Testis (tissue), 3 donors: ENCODE measurements around the gene RNF125. TPM values are rescaled to one million over a fixed set of nuclear protein-coding genes. Genes with fewer than 3 reads are reported as not detected.
"Not testable (repeated sequence)": the region's sequence is repeated elsewhere in the genome, so short reads cannot be mapped to it uniquely, and the experiment has no call there.

Experiments used
- DNase-seq: peaks from one replicate; pipeline ENCODE4 v3.0.0-alpha.2; 2019
- H3K27ac ChIP-seq, 2 donors: fragments of 200-600 bp; sonication (generic); one replicate each; pipeline ENCODE4 v1.5.1; 2019
- H3K27me3 ChIP-seq: fragments of 200-600 bp; sonication (generic); one replicate; pipeline ENCODE4 v1.5.1; 2019
- H3K36me3 ChIP-seq: fragments of 200-600 bp; sonication (generic); one replicate; pipeline ENCODE4 v1.5.1; 2017; ENCODE audit warnings: low read depth; ENCODE audit errors: missing control alignments
- H3K4me1 ChIP-seq: fragments of 200-600 bp; sonication (generic); one replicate; pipeline ENCODE4 v1.5.1; 2019
- H3K4me3 ChIP-seq, 2 donors: fragments of 200-600 bp; sonication (generic); one replicate each; pipeline ENCODE4 v1.5.1; 2017 to 2019
- H3K9me3 ChIP-seq: fragments of 200-600 bp; sonication (generic); one replicate; pipeline ENCODE4 v1.5.1; 2017
- CTCF ChIP-seq, 3 experiments: fragments of 450-650 bp in 2 of 3; fragments of 200-600 bp in 1 of 3; sonication (generic) in 1 of 3; IDR thresholded peaks; one replicate each; pipeline ENCODE4 v1.5.1; 2016 to 2019; ENCODE audit warnings: antibody characterized with exemption in 3 of 3, mild to moderate bottlenecking in 2 of 3, moderate library complexity in 1 of 3
- POLR2A ChIP-seq: fragments of 450-650 bp; IDR thresholded peaks from one replicate; pipeline ENCODE4 v1.6.1; 2017; ENCODE audit warnings: antibody characterized with exemption, mild to moderate bottlenecking, moderate library complexity
- WGBS, 2 donors: methylation state at CpG; one replicate each; pipeline ENCODE4 v1.1.5; 2018; 5-methylcytosine and 5-hydroxymethylcytosine counted together
- intact Hi-C: fragments of 100-400 bp; cut with DNase I; formaldehyde crosslinking; loops from one replicate; pipeline ENCODE4 v1.15.1; 2023; ENCODE audit warnings: low total_unique reads
- polyA plus RNA-seq: library from polyadenylated mRNA; stranded (reverse); fragments of 350-450 nt; fragmentation: Illumina TruSeq; extraction: RNeasy Lipid Tissue Mini Kit (QIAGEN cat#74804); gene quantifications from one replicate; pipeline ENCODE4 v1.2.3, GENCODE V29; 2014; ENCODE audit warnings: low read depth, low replicate concordance; ENCODE audit not compliant: insufficient read depth
- total RNA-seq, 2 donors: library from RNA; depleted of rRNA; stranded (reverse); fragments of >200 nt; gene quantifications; one replicate each; pipeline ENCODE4 v1.2.3, GENCODE V29; 2016

Gene RNF125
- total and polyA plus RNA-seq, 3 donors from 2014 or later = 1.9 to 9.1 (median 2.0) TPM

DNA sequence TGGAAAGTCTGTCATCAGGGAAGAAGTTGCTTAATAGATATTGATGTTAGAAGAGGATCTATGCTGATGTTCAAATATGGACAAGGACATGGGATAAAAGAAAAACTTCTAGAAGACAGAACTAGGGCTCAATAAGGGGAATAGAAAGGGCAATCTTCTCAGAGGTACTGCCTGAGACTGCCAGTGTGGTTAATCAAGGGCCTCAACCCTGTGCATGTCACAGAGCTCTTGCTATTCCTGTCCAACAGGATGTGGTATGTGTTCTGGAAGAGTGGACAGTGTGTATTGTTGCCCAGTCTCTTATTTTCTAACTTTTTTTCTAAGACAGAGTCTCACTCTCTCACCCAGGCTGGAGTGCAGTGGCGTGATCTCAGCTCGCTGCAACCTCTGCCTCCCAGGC is 27.8 kb upstream of the RNF125 start:
- no peaks in the 10 kb centered on the region for H3K9me3 ChIP-seq
- H3K27ac ChIP-seq = no peak overlapping the region
- DNase-seq = no peak
- intact Hi-C loops = no loop called here
- no peaks in the 10 kb centered on the region for H3K27me3 ChIP-seq
- no peaks in the 10 kb centered on the region for H3K36me3 ChIP-seq
- 97 to 100% methylated on average over 2 of the region's 2 CpGs for WGBS, 2 donors
- no peak for TF ChIP-seq POLR2A
- TF ChIP-seq CTCF (IDR thresholded peaks at IDR 0.05) = no peak
- no peaks in the 10 kb centered on the region for H3K4me1 ChIP-seq
- H3K4me3 ChIP-seq = no peak overlapping the region

GRCh38 chr18:31996007-31996406 is 22.6 kb upstream of the RNF125 start:
- Histone ChIP-seq H3K4me3 (no peak overlapping the region), H3K27me3 (no peaks in the 10 kb centered on the region), H3K27ac (no peak overlapping the region), H3K4me1 (no peaks in the 10 kb centered on the region), H3K36me3 (no peaks in the 10 kb centered on the region), H3K9me3 (no peaks in the 10 kb centered on the region)
- no peak for DNase-seq
- TF ChIP-seq POLR2A (no peak), CTCF (IDR thresholded peaks at IDR 0.05) (no peak)
- intact Hi-C loops = no loop called here
- 85 to 86% methylated on average over 7 of the region's 7 CpGs for WGBS, 2 donors

GRCh38 chr18:31998880-31999412 is 19.7 kb upstream of the RNF125 start:
- TF ChIP-seq CTCF (IDR thresholded peaks at IDR 0.05) (no peak), POLR2A (no peak)
- no peak overlapping the region for H3K4me3 ChIP-seq
- no peaks in the 10 kb centered on the region for H3K9me3 ChIP-seq
- no peak overlapping the region for H3K27ac ChIP-seq
- H3K4me1 ChIP-seq = no peaks in the 10 kb centered on the region
- 69 to 79% methylated on average over 5 of the region's 5 CpGs for WGBS, 2 donors
- intact Hi-C loops = no loop called here
- no peak for DNase-seq
- H3K36me3 ChIP-seq = no peaks in the 10 kb centered on the region
- no peaks in the 10 kb centered on the region for H3K27me3 ChIP-seq

- intact Hi-C loops, H3K27ac ChIP-seq, H3K9me3 ChIP-seq, H3K36me3 ChIP-seq, H3K27me3 ChIP-seq, H3K4me3 ChIP-seq, DNase-seq, H3K4me1 ChIP-seq: not testable (repeated sequence)
- WGBS, 2 donors = 92 to 94% methylated on average over 7 of the region's 7 CpGs
Measured at GRCh38 chr18:32001141-32001540, 17.5 kb upstream of the RNF125 start.

- H3K4me3 ChIP-seq, DNase-seq, H3K36me3 ChIP-seq, H3K27me3 ChIP-seq, intact Hi-C loops, H3K9me3 ChIP-seq, H3K4me1 ChIP-seq, H3K27ac ChIP-seq: not testable (repeated sequence)
- WGBS, 2 donors = 94% methylated on average over 2 of the region's 2 CpGs
Measured at GRCh38 chr18:32003822-32004221, 14.8 kb upstream of the RNF125 start.

DNA sequence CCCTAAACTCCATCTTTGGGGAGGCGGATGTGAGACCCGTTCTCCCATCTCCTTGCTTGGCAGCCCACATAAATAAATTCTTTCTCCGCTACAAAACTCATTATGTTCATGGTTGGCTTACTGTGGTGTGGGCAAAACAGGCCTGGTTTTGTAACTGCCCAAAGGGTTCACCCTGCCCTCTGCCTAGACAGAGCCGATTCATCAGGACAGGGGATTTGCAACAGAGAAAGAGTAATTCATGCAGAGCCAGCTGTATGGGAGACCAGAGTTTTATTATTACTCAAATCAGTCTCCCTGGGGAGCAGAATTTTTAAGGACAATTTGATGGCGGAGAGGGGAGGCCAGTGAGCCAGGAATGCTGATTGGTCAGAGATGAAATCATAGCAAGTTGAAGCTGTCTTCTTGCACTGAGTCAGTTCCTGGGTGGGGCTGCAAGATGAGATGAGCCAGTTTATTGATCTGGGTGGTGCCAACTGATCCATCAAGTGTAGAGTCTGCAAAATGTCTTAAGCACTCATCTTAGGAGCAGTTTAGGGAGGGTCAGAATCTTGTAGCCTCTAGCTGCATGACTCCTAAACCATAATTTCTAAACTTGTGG is 8.4 kb upstream of the RNF125 start:
- H3K27me3 ChIP-seq = no peaks in the 10 kb centered on the region
- no peaks in the 10 kb centered on the region for H3K36me3 ChIP-seq
- 89 to 92% methylated on average over 5 of the region's 5 CpGs for WGBS, 2 donors
- no peaks in the 10 kb centered on the region for H3K4me1 ChIP-seq
- TF ChIP-seq POLR2A = no peak
- TF ChIP-seq CTCF (IDR thresholded peaks at IDR 0.05) = no peak
- intact Hi-C loops = no loop called here
- H3K9me3 ChIP-seq = no peaks in the 10 kb centered on the region
- H3K27ac ChIP-seq = no peak overlapping the region
- H3K4me3 ChIP-seq = no peak overlapping the region
- no peak for DNase-seq
